Stimulated activated CD4-positive, alpha-beta T cell treated with anti-CD3 and anti-CD28 coated beads, Interleukin-12 subunit alpha, Interleukin-12 subunit beta, amount 100 ng/mL, for 4 hours (primary cell): ENCODE measurements around the gene RFESD.
A peak's percentile ranks its signal among the peaks of the same experiment; 100 is the strongest.

Experiments
- DNase-seq: peaks from one replicate; pipeline ENCODE4 v3.0.0-alpha.2; 2020

The RFESD gene

DNA sequence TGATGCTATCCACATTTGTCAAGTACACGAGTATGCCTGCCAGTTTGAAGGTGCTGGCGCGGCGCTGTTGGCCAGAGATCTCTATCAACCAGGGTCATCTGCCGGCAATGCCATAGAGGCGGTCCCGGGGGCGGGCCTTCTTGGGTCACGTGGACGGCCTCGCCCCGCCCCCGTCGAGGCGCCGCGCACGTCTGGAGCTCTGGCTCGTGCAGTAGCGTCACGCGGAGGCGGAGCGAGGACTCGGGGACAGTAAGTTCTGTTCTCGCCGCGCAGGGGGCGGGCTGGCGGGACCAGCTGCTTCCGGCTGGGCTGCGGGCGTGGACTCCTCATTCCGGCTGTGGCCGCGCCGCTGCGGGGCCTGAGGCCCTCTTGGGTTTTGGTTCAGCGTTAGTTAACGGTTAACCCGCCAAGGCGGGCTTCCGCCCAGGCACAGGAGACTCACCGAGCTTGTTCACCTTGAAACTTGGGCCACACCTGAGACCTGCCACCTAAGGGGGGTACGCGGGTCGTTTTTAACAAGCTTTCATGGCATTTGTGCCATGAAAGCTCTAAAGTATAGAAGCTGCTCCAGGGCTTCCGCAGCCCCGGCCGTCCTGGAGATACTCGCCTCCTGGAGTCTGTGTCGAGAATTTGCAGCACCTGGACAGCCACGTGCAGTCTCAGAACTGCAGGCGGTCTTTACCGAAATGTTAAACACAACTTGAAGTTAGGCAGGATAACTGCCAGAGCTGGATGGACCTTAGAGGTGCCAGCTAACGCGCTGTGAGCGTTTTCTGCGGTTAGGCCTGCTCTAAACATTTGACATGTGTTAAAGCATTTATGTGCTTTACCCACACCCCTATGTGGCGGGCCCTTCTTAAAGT lies at the start of gene RFESD:
RFESD (plus strand) TSS at position 209 of the 863 bp plus-strand sequence. CDS start 5,495 bp downstream, outside the sequence.
- peak; percentile 91 for DNase-seq

DNA sequence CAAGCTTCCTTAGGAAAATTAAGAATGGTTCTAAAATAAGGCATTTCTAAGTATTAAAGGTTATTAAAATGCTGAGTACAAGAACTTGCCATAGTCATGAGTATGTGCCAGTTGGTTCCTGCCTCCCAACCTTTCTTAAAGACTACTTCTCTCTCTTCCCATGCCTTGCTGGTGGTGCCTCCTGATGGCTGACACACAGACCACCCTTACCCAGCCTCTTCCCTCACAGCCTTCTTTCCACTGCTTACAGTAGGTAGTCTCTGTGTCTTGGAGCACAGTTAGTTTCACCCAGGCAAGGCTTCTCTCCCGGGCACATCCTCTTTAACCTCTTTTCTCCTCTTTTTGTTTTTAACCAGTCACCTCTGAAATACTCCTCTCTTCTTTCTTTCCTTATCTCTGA lies 47.3 kb upstream of the RFESD start:
- no peak for DNase-seq

DNA sequence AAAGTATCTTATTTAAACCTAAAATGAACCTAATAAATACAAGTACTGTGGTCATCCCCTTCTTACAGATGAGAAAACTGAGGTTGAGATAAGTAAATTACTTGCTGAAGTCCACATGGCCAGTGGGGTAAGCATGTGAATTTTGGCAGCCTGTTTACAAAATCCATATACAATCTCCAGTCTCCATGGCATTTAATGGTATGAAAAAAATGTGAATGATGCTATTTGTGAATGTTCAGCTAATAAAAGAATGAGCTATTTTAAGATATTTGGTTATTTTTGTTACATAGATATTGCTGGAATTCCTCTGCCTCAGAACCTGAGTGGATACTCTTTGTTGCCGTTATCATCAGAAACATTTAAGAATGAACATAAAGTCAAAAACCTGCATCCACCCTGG lies 46.0 kb upstream of the RFESD start:
- no peak for DNase-seq

DNA sequence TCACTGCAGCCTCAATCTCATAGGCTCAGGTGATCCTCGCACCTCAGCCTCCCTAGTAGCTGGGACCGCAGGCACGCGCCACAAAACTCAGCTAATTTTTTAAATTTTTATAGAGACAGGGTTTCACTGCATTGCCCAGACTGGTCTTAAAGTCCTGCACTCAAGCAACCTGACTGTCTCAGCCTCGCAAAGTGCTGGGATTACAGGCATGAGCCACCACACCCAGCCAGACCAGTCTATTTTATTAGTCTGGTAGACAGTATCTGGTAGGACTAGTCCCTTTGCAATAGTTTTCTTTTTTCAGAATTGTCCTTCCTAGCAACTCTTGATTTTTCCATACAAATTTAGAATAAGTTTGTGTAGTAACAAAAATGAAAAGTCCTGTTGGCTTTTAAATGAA lies 40.8 kb upstream of the RFESD start:
- no peak for DNase-seq

DNA sequence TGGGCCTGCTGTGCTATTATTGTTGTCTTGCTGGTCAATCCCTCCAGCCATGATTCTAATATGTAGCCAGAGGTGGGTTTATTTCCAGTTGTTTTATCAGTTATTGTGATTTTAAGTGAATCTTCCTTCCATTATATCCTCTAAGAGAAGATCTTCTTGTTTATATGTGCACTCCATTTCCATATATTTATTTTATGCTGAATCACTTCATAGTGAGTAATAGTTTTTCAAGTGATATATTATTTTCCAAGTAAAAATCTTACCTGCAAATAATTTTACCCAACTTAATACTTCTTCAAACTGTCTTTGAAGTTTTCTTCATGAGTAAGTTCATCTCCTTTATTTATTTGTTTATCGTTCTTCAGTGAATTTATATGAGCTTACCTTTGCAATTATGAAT lies 40.2 kb upstream of the RFESD start:
- DNase-seq: no peak

DNA sequence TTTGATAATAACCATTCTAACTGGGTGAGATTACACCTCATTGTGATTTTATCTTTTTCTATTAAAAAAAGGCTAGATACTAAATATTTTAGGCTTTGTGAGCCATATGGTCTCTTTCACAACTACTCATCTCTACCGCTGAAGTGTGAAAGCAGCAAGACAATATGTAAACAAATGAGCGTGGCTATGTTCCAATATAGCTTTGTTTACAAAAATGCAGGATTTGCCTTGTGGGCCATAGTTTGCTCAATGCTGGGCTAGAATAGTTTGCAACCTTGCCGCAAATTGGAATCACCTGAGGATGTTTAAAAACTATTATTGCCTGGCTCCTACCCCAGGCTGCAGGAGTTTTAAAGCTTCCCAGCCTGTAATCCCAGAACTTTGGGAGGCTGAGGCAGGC lies 36.9 kb upstream of the RFESD start:
- DNase-seq: no peak

DNA sequence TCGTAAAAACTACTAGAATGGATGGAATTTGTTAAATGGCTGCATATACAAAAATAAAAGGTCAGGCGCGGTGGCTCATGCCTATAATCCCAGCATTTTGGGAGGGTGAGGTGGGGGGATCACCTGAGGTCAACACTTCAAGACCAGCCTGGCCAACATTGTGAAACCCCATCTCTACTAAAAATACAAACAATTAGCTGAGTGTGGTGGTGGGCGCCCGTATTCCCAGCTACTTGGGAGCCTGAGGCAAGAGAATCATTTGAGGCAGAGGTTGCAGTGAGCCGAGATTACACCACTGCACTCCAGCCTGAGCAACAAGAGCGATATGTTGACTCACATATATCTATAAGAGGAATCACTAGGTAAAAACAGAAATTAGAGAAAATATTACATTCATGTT lies 36.0 kb upstream of the RFESD start:
- no peak for DNase-seq

DNA sequence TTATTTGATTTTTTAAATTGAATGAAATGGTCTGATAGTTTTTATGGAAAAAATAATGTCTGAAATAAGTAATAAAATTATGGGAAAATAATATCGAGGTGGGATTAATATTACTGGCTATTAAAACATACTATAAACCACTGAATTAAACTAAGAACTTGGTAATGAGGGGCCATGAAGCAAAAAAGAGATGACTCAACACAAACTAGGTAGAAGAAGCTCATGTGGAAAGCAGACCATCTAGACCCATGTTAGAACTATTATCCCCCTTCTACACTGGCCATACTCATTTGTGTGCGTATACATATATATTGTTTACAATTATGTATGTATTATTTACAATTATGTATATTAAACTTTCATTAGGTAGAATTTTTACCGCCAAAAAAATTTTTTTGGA lies 35.2 kb upstream of the RFESD start:
- DNase-seq: no peak

DNA sequence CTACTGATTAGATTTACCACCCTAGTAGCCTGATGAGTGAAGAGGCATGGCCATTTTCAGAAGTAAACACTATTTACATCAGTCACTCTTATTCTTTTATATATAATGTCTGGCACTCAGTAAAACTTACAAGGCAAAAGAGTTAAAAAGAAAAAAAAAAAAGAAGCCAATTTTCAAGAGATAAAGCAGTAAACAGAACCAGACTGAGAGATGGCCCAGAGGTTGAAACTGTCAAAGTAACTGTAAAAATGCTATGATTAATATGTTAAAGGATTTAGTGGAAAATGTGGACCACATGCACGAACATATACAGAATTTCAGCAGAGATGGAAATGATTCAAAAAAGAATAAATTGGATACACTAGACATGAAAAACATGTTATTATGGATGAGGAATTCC lies 33.1 kb upstream of the RFESD start:
- no peak for DNase-seq

DNA sequence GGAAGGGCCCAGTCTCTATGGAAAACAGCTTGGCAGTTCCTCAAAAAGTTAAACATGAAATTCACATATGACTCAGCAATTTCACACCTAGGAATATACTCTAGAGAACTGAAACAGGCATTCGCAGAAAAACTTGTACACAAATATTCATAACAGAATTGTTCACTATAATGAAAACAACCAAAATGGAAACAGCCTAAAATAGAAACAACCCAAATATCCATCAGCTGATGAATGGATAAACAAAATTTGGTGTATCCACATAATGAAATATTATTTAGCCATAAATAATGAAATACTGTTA lies 31.5 kb upstream of the RFESD start:
- no peak for DNase-seq

DNA sequence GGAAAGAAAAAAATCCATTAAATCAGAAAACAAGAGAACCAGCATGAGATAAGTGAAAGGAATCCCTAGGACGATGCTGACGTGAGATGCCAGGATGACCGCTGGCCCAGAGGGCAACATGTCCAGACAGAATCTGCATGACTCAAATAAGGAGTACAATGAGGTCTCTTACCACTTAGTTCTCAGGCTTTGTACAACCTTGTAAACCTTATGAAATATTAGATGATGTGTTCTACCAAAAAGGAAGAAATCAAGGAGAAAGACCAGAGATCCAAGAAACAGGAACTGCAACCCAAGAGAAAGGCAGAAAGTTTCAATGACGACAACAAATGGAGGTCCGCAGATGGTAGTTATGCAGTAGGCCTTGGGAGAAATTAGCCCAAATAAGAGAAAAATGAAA lies 29.5 kb upstream of the RFESD start:
- no peak for DNase-seq

DNA sequence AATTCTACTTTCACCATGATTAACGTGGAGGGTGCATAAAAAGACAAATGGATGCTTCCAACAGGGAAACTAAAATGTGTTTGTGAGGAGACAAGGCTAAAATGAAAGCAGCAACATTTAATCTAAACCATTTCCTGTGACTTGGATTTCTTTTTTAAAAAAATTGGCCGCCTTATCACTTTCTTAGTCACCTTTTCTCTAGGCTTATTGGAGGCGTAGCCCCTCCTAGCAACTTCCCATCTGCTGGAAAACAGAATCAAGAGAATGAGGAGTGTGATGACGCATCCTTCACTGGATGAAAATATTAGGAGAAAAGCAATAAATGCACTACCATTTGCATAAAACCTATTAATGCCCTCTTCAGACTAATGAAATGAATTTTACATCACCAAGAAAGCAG lies 27.5 kb upstream of the RFESD start:
- no peak for DNase-seq

DNA sequence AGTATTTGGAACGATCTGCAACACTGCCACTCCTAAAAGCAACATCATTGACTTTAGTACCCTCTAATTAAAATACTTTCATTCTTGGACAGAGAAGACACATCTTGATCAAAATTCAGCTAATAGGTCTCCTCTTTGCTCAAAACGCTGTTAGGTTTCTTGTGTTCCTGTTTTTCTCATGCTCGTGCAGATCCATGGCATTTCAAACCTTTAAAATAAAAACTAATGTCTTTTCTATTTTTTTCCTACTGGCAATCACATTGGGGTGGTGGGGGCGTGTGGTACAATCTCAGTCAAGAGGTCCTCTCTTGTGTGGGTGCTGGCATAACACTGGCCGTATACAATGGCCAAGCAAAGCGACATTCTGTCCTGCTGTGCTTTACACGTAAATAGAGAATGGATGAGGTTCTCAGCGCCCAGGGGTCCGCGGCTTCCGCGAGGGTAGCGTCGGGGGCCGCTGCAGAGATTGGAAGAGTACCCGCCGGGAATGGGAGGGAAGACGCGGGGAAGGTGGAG lies 27.0 kb upstream of the RFESD start:
- DNase-seq: no peak

DNA sequence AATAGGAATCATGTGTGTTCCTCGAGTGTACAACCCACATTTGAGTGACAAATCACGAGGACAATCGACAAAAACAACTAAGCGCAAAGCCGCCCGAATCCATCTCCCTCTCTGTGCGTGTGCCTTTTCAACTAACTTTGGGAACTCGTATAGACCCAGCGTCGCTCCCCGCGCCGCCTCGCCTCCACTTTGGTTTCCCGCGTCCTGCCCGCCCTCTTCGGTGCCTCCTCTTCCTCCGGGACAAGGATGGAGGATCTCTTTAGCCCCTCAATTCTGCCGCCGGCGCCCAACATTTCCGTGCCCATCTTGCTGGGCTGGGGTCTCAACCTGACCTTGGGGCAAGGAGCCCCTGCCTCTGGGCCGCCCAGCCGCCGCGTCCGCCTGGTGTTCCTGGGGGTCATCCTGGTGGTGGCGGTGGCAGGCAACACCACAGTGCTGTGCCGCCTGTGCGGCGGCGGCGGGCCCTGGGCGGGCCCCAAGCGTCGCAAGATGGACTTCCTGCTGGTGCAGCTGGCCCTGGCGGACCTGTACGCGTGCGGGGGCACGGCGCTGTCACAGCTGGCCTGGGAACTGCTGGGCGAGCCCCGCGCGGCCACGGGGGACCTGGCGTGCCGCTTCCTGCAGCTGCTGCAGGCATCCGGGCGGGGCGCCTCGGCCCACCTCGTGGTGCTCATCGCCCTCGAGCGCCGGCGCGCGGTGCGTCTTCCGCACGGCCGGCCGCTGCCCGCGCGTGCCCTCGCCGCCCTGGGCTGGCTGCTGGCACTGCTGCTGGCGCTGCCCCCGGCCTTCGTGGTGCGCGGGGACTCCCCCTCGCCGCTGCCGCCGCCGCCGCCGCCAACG lies 26.3 kb upstream of the RFESD start, which contains the start of gene GPR150:
GPR150 (plus strand) TSS at position 58 of the 840 bp plus-strand sequence; CDS start at position 247, 189 bp downstream.
- DNase-seq: peak; percentile 58

DNA sequence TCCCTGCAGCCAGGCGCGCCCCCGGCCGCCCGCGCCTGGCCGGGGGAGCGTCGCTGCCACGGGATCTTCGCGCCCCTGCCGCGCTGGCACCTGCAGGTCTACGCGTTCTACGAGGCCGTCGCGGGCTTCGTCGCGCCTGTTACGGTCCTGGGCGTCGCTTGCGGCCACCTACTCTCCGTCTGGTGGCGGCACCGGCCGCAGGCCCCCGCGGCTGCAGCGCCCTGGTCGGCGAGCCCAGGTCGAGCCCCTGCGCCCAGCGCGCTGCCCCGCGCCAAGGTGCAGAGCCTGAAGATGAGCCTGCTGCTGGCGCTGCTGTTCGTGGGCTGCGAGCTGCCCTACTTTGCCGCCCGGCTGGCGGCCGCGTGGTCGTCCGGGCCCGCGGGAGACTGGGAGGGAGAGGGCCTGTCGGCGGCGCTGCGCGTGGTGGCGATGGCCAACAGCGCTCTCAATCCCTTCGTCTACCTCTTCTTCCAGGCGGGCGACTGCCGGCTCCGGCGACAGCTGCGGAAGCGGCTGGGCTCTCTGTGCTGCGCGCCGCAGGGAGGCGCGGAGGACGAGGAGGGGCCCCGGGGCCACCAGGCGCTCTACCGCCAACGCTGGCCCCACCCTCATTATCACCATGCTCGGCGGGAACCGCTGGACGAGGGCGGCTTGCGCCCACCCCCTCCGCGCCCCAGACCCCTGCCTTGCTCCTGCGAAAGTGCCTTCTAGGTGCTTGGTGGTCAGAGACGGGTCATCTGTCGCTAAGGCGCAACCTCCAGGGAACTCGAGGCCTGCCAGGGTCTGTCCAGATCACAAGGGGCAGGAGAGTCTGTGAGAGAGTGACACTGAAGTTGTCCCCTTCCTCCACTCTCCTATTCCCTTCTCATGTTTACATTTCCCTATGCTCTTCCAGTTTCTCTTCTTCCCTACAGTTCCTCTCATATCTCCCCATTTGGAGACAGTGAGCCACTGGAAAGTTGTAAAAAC lies 25.4 kb upstream of the RFESD start:
- peak; percentile 46 for DNase-seq

DNA sequence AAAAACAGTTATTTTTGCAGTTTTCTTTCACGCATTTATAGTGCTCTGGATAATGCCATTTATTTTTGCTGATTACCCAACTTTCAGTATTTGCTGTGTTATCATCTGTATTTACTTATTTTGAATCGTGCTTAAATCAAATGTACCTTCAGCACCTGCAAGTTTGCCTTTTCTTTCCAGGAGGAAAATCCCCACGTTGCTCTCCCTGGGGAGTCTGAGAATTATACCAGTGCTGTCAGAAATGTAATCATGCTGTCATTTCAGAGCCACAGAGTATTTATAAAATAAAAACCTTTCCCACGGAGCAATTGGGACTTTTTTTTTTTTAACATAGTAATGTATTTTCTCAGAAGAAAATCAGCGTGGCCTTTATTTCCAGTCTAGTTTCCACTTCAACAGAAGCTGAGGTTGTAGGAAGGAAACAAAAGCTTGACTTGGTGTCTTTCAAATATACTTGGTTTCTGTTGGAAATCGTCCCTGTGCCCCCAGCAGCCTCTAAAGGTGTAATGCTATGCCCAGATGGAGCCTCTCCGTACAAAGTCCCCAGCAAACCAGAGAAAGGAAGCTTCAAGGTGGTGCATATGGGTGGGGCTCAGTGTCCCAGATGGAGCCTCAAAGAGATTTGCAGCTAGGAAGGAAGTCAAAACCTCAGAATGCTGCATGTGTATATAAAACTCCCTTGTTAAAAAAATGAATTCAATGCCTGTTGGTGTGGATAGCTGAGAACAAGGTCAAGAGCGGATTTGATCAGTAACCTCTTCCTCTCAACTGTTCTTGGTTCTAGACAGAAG lies 24.5 kb upstream of the RFESD start:
- no peak for DNase-seq

DNA sequence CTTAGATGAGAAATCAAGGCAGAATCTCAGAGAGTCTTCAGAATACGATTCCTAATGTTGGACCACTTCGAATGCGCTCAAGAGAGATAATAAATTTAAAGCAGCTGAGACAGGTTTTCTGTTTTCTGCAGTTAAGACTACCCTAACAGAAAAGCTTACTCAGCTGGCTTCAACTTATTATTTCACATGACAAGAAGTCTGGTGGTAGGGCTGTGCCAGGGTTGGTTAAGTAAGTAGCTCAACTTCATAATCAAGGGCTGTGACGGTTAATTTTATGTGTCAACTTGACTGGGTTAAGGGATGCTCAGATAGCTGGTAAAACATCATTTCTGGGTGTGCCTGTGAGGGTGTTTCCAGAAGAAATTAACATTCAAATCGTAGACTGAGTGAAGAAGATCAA lies 22.9 kb upstream of the RFESD start:
- no peak for DNase-seq

DNA sequence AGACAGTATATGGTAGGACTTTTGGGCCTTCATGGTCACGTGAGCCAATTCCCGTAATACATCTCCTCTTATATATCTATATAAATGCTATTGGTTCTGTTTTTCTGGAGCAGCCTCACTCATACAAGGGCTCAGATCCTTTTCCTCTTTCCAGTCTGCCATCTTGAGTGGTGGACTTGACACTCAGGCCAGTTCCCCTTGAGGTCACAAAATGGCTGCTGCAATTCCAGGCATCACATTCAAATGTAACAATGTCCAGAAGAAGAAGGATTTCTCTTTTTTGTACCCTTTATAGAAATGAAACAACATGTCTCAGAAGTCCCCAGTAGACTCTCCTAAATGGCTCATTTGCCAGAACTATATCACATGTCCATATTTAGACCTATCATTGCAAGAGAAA lies 22.2 kb upstream of the RFESD start:
- DNase-seq: no peak

DNA sequence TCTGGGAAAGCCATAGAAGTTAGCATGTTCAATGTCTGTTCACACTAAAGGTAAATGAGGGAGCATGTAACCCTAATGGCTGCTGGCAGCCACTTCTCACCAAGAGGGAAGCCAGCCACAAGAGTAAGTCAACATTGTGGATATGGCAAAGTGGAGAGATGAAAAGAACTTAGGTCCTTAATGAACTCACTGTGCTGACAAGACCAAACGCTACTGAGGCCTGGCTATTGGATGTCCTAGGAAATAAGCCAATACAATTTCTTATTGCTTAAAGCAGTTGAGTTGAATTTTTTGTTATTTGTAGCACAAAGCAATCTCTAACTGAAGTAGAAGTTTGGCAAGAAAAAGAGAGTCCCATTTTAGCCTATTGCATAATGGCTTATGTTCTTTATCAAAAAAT lies 19.9 kb upstream of the RFESD start:
- no peak for DNase-seq

DNA sequence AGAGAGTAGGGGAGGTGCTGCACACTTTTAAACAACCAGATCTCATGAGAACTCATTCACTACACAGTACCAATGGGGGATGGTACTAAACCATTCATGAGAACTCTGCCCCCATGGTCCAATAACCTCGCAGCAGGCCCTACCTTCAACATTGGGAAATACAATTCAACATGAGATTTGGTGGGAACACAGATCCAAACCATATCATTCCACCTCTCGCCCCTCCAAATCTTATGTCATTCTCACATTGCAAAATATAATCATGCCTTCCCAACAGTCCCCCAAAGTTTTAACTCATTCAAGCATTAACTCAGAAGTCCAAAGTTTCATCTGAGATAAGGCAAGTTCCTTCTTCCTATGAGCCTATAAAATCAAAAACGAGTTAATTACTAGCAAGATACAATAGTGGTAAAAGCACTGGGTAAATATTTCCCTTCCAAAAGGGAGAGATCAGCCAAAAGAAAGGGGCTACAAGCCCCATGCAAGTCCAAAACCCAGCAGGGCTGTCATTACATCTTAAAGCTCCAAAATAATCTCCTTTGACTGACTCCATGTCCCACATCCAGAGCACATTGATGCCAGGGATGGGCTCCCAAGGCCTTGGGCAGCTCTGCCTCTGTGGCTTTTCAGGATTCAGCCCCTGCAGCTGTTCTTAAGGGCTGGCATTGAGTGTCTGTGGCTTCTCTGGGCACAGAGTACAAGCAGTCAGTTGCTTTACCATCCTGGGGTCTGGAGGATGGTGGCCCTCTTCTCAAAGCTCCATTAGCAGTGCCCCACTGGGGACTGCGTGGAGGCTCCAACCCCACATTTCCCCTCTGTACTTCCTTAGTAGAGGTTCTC lies 18.4 kb upstream of the RFESD start:
- no peak for DNase-seq

DNA sequence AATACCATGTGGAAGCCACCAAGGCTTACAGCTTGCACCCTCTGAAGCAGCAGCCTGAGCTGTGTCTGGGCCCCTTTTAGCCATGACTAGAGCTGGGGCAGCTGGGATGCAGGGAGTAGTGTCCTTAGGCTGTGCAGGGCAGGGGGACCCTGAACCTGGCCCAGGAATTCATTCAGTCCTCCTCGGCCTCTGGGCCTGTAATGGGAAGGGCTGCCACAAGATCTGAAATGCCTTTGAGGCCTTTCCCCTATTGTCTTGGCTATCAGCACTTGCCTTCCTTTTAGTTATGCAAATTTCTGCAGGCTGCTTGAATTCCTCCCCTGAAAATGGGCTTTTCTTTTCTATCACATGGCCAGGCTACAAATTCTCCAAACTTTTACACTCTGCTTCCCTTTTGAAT lies 17.6 kb upstream of the RFESD start:
- DNase-seq: no peak
